SU-DHL-6 (cell line): ENCODE measurements around the gene NAP1L4.

Experiments
- H2AFZ ChIP-seq: fragments of 200-600 bp; sonication (generic); 2 replicates; pipeline ENCODE4 v1.6.1; 2014; ENCODE audit warnings: low read depth, mild to moderate bottlenecking, moderate library complexity, mixed read lengths, antibody characterized with exemption, low read length; ENCODE audit not compliant: severe bottlenecking
- H3F3A ChIP-seq: fragments of 200-600 bp; shearing (Covaris generic); 2 replicates; pipeline ENCODE4 v1.6.0; 2016; ENCODE audit warnings: antibody characterized with exemption, mild to moderate bottlenecking; ENCODE audit not compliant: insufficient read depth
- H3K27ac ChIP-seq: fragments of 200-600 bp; sonication (generic); 2 replicates; pipeline ENCODE4 v1.5.1; 2016; ENCODE audit warnings: low read depth, mild to moderate bottlenecking, low read length, moderate library complexity, mixed read lengths
- H3K27me3 ChIP-seq: fragments of 200-600 bp; sonication (generic), shearing (Covaris generic); 2 replicates; pipeline ENCODE4 v1.6.0; 2014; ENCODE audit warnings: mild to moderate bottlenecking, low read length
- H3K36me3 ChIP-seq: fragments of 200-600 bp; sonication (generic); 2 replicates; pipeline ENCODE4 v1.6.1; 2014; ENCODE audit warnings: mild to moderate bottlenecking, low read length, mixed read lengths
- H3K4me2 ChIP-seq: fragments of 300-600, 200-600 bp; shearing (Covaris generic), sonication (generic); 2 replicates; pipeline ENCODE4 v1.6.0; 2014; ENCODE audit warnings: low read length, low read depth, mild to moderate bottlenecking; ENCODE audit not compliant: poor library complexity, severe bottlenecking
- H3K4me3 ChIP-seq: fragments of 200-600 bp; sonication (generic); 2 replicates; pipeline ENCODE4 v1.5.1; 2014; ENCODE audit warnings: antibody characterized with exemption, low read length, mild to moderate bottlenecking, mixed read lengths; ENCODE audit not compliant: insufficient read depth, poor library complexity, severe bottlenecking
- H3K79me2 ChIP-seq: fragments of 200-600 bp; sonication (generic); 2 replicates; pipeline ENCODE4 v1.6.1; 2014; ENCODE audit warnings: mild to moderate bottlenecking, low read length, moderate library complexity; ENCODE audit not compliant: insufficient read depth
- H3K9ac ChIP-seq: fragments of 200-600 bp; sonication (generic); 2 replicates; pipeline ENCODE4 v1.7.0; 2014; ENCODE audit warnings: mild to moderate bottlenecking, low read length
- H3K9me2 ChIP-seq: fragments of 200-600 bp; sonication (generic); replicated peaks from 2 replicates; pipeline ENCODE4 v1.6.1; 2014; ENCODE audit warnings: low read length; ENCODE audit not compliant: insufficient read depth
- H3K9me3 ChIP-seq: fragments of 200-600 bp; sonication (generic); 2 replicates; pipeline ENCODE4 v1.6.1; 2014; ENCODE audit warnings: low read length, mixed read lengths; ENCODE audit not compliant: insufficient read depth
- H4K20me1 ChIP-seq: fragments of 200-600 bp; sonication (generic); 2 replicates; pipeline ENCODE4 v1.6.1; 2014; ENCODE audit warnings: low read depth, mild to moderate bottlenecking, antibody characterized with exemption, low read length, moderate library complexity, mixed read lengths
- CTCF ChIP-seq: fragments of 200-600 bp; sonication (generic); IDR thresholded peaks from one replicate; pipeline ENCODE4 v1.5.1; 2017; ENCODE audit warnings: antibody characterized with exemption, mild to moderate bottlenecking, low read length, moderate library complexity; ENCODE audit not compliant: insufficient read depth, poor library complexity, severe bottlenecking
- EZH2phosphoT487 ChIP-seq: fragments of 200-600 bp; sonication (generic), shearing (Covaris generic); conservative IDR thresholded peaks from 2 replicates; pipeline ENCODE4 v1.6.1; 2018; ENCODE audit warnings: mild to moderate bottlenecking, antibody characterized with exemption, low read length, moderate library complexity, mixed read lengths

Gene NAP1L4

DNA sequence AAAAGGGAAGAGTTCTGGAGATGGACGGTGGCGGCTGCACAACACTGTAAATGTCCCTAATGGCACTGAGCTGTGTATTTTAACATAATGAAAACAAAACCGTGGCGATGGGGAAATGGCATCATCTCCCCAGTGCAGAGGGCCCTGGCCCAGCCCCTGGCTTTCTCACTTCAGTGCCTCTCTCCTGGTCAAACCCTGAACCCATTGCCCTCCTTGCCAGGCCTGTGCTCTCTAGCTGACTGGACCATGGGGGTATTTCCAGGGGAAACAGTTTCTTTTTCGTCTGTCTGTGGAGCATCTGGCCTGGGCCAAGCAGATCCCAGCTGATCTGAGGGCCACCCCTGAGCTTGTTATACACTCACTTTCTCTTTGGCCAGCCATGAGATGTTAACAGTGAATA is 17.4 kb upstream of the NAP1L4 start:
- H4K20me1 ChIP-seq: no peaks in the 10 kb centered on the region
- TF ChIP-seq CTCF (no peak), EZH2phosphoT487 (no peak)
- no peaks in the 10 kb centered on the region for H3F3A ChIP-seq
- no peaks in the 10 kb centered on the region for H3K9me2 ChIP-seq
- no peaks in the 10 kb centered on the region for H3K9me3 ChIP-seq
- no peak overlapping the region for H3K9ac ChIP-seq
- H3K27ac ChIP-seq: no peak overlapping the region
- no peak overlapping the region for H3K4me3 ChIP-seq
- no peak overlapping the region for H3K4me2 ChIP-seq
- no peak overlapping the region for H2AFZ ChIP-seq
- no peaks in the 10 kb centered on the region for H3K36me3 ChIP-seq
- H3K79me2 ChIP-seq: no peaks in the 10 kb centered on the region
- no peaks in the 10 kb centered on the region for H3K27me3 ChIP-seq

- Histone ChIP-seq H3K79me2 (no peaks in the 10 kb centered on the region), H3K36me3 (no peaks in the 10 kb centered on the region), H3K4me2 (no peak overlapping the region), H3F3A (no peaks in the 10 kb centered on the region), H4K20me1 (no peaks in the 10 kb centered on the region), H3K27me3 (no peaks in the 10 kb centered on the region), H3K4me3 (no peak overlapping the region), H3K9ac (no peak overlapping the region), H3K9me3 (no peaks in the 10 kb centered on the region), H3K27ac (no peak overlapping the region), H2AFZ (no peak overlapping the region), H3K9me2 (no peaks in the 10 kb centered on the region)
- TF ChIP-seq CTCF (no peak), EZH2phosphoT487 (no peak)
Observed at GRCh38 chr11:3008746-3009336, 16.7 kb upstream of the NAP1L4 start.

- H3K27me3 ChIP-seq: no peaks in the 10 kb centered on the region
- no peak overlapping the region for H3K9ac ChIP-seq
- H3K4me3 ChIP-seq: no peak overlapping the region
- no peak overlapping the region for H2AFZ ChIP-seq
- no peaks in the 10 kb centered on the region for H4K20me1 ChIP-seq
- H3K9me2 ChIP-seq: no peaks in the 10 kb centered on the region
- no peak for TF ChIP-seq CTCF
- TF ChIP-seq EZH2phosphoT487: no peak
- no peaks in the 10 kb centered on the region for H3F3A ChIP-seq
- no peak overlapping the region for H3K27ac ChIP-seq
- H3K79me2 ChIP-seq: no peaks in the 10 kb centered on the region
- H3K9me3 ChIP-seq: no peaks in the 10 kb centered on the region
- H3K4me2 ChIP-seq: no peak overlapping the region
- H3K36me3 ChIP-seq: no peaks in the 10 kb centered on the region
Observed at GRCh38 chr11:3007404-3008010, 15.4 kb upstream of the NAP1L4 start.
